BE2C (cell line): Measurements from ENCODE around the gene SNX9.

Source experiments
- DNase-seq: peaks from one replicate; pipeline ENCODE4 v3.0.0-alpha.2; 2020
- H3K27me3 ChIP-seq: fragments of 250-450 bp; sonication (Bioruptor Pico); 2 replicates; pipeline ENCODE4 v1.5.1; 2020; ENCODE audit warnings: mild to moderate bottlenecking
- H3K36me3 ChIP-seq: fragments of 250-450 bp; sonication (Bioruptor Pico); 2 replicates; pipeline ENCODE4 v1.5.1; 2020; ENCODE audit warnings: mild to moderate bottlenecking
- H3K4me1 ChIP-seq: fragments of 250-450 bp; sonication (Bioruptor Pico); 2 replicates; pipeline ENCODE4 v1.5.1; 2020
- H3K4me3 ChIP-seq: 2 replicates; pipeline ENCODE4 v1.5.1; 2011; ENCODE audit warnings: low read depth, low read length
- H3K9me3 ChIP-seq: fragments of 250-450 bp; sonication (Bioruptor Pico); 2 replicates; pipeline ENCODE4 v1.5.1; 2020
- TF ChIP-seq, protein P1 (sequence below): IDR thresholded peaks from 2 replicates; pipeline ENCODE4 v1.5.1; 2012; ENCODE audit warnings: mild to moderate bottlenecking, low read depth, low read length

The SNX9 gene

GRCh38 chr6:157990321-157991066 is 167.4 kb downstream of the SNX9 start:
- DNase-seq = no peak
- Histone ChIP-seq H3K36me3 (no peaks in the 10 kb centered on the region), H3K4me3 (no peak overlapping the region), H3K27me3 (no peaks in the 10 kb centered on the region), H3K9me3 (no peaks in the 10 kb centered on the region), H3K4me1 (peaks cover 19% of the 10 kb centered on the region)
- TF ChIP-seq, protein P1, sequence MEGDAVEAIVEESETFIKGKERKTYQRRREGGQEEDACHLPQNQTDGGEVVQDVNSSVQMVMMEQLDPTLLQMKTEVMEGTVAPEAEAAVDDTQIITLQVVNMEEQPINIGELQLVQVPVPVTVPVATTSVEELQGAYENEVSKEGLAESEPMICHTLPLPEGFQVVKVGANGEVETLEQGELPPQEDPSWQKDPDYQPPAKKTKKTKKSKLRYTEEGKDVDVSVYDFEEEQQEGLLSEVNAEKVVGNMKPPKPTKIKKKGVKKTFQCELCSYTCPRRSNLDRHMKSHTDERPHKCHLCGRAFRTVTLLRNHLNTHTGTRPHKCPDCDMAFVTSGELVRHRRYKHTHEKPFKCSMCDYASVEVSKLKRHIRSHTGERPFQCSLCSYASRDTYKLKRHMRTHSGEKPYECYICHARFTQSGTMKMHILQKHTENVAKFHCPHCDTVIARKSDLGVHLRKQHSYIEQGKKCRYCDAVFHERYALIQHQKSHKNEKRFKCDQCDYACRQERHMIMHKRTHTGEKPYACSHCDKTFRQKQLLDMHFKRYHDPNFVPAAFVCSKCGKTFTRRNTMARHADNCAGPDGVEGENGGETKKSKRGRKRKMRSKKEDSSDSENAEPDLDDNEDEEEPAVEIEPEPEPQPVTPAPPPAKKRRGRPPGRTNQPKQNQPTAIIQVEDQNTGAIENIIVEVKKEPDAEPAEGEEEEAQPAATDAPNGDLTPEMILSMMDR = no peak

DNA sequence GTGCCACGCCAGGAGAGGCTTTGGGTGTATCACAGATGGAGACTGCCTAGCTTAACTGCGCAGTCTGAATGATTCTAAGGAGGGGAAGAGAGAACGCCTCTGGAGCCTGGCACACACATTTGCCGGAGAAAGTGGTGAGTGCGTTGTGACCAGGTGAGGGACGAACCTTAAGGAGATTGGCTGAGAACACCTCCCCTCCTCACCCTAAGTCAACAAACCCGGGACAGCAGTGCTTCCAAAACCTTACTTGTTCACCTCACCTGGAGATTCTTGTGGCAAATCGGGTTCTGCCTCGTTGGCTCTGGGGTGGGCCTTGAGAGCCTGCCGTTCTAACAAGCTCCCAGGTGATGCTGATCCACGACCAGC is 168.0 kb downstream of the SNX9 start:
- TF ChIP-seq, protein P1 = no peak
- Histone ChIP-seq H3K4me3 (no peak overlapping the region), H3K27me3 (no peaks in the 10 kb centered on the region), H3K9me3 (no peaks in the 10 kb centered on the region), H3K36me3 (no peaks in the 10 kb centered on the region), H3K4me1 (peaks cover 20% of the 10 kb centered on the region)
- DNase-seq = no peak

DNA sequence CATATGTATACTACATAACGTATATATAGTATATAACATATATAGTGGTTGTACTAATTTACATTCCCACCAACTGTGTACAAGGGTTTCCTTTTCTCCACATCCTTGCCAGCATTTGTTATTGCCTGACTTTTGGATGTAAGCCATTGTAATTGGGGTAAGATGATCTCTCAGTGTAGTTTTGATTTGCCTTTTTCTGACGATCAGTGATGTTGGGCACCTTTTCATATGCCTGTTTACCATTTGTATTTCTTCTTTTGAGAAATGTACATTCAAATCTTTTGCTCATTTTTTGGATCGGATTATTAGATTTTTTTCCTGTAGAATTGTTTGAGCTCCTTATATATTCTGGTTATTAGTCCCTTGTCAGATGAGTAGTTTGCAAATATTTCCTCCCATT is 170.0 kb downstream of the SNX9 start:
- Histone ChIP-seq H3K9me3 (no peaks in the 10 kb centered on the region), H3K4me3 (no peak overlapping the region), H3K36me3 (no peaks in the 10 kb centered on the region), H3K27me3 (no peaks in the 10 kb centered on the region), H3K4me1 (peaks cover 37% of the 10 kb centered on the region)
- DNase-seq = no peak
- TF ChIP-seq, protein P1 = no peak

DNA sequence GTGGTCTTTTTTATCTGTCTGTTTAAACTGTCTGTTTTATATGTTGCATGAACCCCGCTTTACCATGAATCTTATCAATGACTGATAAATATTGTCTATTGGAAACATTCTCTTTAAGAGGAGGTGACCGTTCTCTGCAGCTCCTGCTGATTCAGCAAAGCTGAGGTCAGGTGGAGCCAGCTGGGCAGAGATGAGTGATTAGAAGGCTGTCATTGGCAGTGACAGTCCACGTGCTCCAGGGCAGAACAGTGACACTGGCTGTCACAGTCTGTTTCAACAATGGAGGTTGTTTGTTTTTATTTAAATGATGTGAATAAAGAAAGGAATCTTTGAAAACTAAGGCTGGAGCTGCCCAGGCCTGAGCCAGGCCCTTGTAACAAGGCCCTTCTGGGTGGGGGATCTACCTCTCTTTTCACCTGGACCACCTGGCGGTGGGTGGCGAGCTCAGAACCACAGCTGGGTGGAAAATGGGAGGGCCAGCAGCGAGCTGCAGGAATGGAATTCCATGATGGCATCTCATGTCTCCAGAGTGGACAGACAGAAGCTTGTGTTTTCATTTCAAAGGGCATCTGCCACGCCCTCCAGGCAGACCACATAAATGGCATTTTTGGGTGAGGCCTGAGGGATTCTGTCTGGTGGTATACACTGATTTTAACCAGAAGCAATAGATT is 171.2 kb downstream of the SNX9 start:
- Histone ChIP-seq H3K9me3 (no peaks in the 10 kb centered on the region), H3K4me1 (peaks cover 46% of the 10 kb centered on the region), H3K36me3 (no peaks in the 10 kb centered on the region), H3K4me3 (no peak overlapping the region), H3K27me3 (no peaks in the 10 kb centered on the region)
- TF ChIP-seq, protein P1 = no peak
- DNase-seq = no peak
